CD4-positive, alpha-beta T cell treated with Interleukin-6 for 4 hours (primary cell): ENCODE data around the gene IGFBP4.
A peak's percentile ranks its signal among the peaks of the same experiment; 100 is the strongest.
"Not testable (repeated sequence)": the region's sequence is repeated elsewhere in the genome, so short reads cannot be mapped to it uniquely, and the experiment has no call there.

Experiments
- DNase-seq: peaks from one replicate; pipeline ENCODE4 v3.0.0-alpha.2; 2020; ENCODE audit warnings: mixed read lengths

Gene IGFBP4

GRCh38 chr17:40443196-40443987 is at the start of gene IGFBP4:
TSS of gene IGFBP4 (plus strand) at chr17:40443450. CDS start at chr17:40443736, 286 bp downstream.
- peak; percentile 80 for DNase-seq

- no peak for DNase-seq
Measured at GRCh38 chr17:40399185-40399584, 44.1 kb upstream of the IGFBP4 start.

DNA sequence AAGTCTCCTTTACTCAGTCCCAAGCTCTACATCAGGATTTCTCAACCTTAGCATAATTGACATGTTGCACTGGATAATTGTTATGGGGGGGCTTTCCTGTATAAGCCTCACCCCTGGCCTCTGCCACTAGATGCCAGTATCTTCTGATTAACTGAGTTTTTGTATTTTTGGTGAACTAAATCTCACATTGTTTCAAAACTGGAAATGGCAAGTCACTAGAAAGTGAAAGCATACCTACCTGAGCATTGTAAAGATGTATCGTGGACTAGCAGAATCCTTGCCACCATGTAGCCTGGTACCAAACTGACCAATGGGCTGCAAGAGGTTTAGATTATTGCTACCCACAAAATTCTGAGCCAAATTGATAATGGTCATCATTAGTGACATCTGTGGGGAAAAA is 40.6 kb upstream of the IGFBP4 start:
- no peak for DNase-seq

- no peak for DNase-seq
Measured at GRCh38 chr17:40404003-40404402, 39.2 kb upstream of the IGFBP4 start.

DNA sequence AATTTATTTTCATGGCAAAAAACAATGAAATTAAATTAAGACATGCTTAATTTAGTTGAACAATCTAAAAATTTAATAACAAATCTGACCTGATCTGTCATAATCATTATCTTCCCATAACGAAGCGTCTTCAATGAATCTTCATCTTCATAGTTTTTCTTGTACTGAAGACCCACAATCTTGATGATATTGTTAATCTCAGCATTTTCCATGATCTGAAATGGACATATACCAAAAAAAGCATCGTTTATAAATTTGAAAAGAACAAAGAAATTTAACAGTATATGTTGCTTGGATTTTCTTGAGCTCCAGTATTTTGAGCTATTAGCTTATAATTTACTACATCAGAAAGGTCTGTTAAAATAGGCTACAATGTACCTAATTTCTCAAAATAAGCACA is 35.8 kb upstream of the IGFBP4 start:
- DNase-seq = no peak

GRCh38 chr17:40409540-40409939 is 33.7 kb upstream of the IGFBP4 start:
- DNase-seq = not testable (repeated sequence)

- DNase-seq = no peak
Measured at GRCh38 chr17:40410082-40410481, 33.2 kb upstream of the IGFBP4 start.

GRCh38 chr17:40411821-40412220 is 31.4 kb upstream of the IGFBP4 start:
- DNase-seq = no peak

DNA sequence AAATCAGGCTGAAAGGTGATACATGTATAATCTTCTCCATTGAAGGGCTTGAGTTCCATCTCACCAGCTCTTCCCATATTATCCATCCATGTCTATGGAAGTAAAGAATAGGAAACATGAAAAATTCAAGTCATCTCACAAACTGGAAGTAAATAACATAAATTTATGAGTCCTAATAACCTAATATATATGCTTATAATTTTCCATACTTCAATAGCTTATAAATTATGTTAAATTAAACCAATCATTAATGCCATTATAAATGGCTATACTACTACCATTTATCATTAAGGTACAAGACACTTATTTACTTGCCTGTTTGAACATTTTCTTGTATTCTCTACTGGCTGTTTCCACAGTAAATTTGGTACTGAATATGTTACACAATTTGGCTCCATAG is 30.4 kb upstream of the IGFBP4 start:
- no peak for DNase-seq

GRCh38 chr17:40414312-40414711 is 28.9 kb upstream of the IGFBP4 start:
- not testable (repeated sequence) for DNase-seq

DNA sequence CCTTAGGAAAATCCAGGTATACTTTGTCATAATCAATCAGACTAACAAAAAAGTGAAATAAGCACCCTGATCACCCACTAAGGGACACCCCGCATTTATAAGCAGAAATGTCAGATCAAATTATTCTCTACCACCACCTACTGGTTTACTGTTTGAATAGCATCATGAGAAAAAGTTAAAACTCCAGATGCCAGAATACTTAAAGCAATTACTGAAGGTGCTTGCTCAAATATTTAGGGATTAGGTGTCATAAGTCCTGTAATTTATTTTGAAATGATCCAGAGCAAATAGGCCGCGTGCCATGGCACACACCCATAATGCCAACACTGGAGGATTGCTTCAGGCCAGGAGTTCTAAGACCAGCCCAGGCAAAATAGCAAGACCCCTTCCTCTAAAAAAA is 27.9 kb upstream of the IGFBP4 start:
- DNase-seq = no peak

GRCh38 chr17:40416671-40417070 is 26.6 kb upstream of the IGFBP4 start:
- no peak for DNase-seq

DNA sequence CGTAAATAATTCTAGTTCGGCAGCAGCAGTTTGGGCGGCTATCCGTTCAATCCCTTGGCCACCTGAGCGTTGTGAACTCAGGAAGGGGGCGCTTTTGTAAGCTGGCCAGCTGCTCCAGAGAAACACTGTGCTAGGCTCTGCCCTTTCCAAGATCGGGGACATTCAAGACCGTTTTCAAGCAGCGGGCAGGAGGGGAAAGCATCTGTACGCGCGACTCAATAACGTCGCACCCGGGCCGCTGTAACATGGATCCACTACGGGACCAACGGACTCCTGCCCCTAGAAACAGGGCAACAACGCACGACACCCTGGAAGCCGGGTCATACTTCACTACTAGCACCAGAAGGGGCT is 26.0 kb upstream of the IGFBP4 start:
- peak; percentile 15 for DNase-seq

DNA sequence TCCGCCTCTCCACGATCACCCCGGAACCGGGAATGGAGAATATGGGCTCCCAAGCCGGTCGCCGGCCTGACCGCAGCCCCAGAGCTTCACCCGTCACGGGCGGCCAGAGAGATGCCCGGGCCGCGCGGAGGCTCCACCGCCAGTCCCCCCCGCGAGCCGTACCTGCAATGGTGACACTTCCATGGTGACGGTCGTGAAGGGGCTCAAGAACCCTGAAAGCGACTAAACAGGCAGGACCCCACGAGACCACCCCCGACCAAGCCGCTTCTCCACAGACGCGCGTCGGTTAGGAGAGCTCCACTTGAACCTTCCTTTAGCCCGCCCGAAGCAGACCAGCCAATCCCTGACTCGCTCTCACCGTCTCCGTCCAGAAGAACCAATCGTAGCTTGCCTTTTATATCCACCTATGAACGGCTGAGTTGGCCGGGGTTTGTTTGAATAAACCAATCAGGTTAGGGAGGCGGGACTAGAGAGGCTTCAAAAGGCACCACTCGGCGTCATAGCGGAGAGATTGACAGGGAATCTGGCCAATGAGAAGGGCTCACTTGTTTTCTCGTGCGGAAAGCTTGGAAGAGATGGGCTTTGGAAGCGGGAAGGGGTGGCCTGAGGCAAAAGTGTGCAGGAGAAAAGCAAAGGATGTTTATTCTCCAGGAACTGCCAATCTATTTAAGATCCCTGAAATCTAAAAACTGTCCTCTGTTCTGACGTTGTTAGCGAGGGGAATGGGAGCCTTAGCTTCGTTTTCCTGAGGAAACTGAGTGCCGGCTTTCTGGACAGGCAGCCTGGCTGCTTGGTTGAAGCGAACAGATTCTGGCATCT is 25.4 kb upstream of the IGFBP4 start, which contains the start of gene TOP2A:
TOP2A (minus strand) TSS at position 288 of the 819 bp plus-strand sequence; CDS start at position 183, 105 bp downstream.
- DNase-seq = peak; percentile 93

- DNase-seq = no peak
Measured at GRCh38 chr17:40418428-40418706, 24.9 kb upstream of the IGFBP4 start.

DNA sequence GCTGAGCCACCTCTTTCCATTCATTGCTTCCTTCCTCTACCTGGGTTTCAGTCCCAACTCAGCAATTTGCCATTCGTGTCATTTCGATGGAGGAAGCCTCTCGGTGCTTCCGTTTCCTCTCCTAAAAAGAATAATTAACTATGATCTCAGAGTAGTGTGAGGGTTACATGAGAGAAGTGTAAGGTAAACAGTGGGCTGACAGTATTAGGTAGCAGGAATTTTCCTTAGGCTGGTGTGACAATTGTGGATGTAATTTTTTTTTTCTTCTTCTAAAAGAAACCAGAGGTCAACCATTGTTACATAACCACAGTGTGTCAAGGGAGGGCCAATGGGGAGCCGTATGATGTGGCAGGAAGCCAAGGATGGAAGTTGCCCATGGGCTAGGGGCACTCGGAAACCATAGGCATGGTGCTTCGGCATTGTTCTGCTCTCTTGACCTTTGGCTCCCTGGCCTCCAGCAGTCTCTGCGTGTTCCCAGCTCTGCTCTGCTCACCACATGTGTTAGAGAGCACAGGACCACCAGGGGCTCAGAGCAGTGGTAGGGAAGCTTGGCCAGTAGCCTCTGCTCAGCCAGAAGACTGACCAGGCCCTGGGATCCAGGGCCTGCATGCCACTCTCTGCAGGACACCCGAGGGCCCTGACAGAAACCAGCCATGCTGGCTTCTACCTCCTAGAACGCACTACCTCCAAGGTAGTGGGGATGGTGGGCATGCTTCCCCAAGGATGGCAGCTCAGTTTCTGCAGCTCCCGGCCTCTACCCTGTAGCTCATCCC is 23.5 kb upstream of the IGFBP4 start:
- DNase-seq = peak; percentile 26

DNA sequence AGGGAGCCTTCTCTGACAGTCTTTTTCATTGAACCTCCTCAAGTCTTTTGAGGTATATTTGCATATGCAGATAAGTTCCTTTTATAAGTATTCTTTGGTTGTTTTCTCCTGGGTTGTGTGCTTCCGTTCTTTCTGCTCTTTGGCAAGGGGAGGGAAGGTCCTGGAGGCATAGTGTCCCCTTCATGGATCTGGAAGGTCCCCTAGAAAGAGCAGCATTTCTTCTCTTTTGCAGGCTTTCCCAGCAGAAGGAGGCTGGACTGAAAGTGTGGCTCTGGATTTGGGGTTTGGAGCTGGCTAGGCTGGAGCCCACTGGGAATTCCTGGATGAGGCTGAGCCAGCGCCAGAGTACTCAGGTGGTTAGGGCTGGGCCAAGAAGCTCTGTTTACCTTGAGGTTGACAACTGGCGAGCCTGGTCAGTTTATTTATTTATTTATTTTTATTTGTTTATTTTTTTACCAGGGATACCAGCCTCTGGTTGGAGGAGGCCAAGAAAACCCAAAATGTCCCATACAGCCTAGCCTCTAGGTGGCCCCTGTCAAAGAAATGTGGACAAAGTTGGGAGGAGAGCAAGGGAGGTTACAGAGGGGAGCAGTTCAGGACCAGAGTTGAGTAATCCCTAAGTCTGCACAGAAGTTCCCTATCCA is 20.1 kb upstream of the IGFBP4 start:
- DNase-seq = no peak

- DNase-seq = no peak
Measured at GRCh38 chr17:40425741-40426140, 17.5 kb upstream of the IGFBP4 start.

- DNase-seq = peak; percentile 22
Measured at GRCh38 chr17:40427002-40427491, 16.2 kb upstream of the IGFBP4 start.

GRCh38 chr17:40430272-40431230 is 12.7 kb upstream of the IGFBP4 start:
- no peak for DNase-seq

GRCh38 chr17:40431231-40431602 is 12.0 kb upstream of the IGFBP4 start:
- no peak for DNase-seq
